ENCODE data around the gene FAHD2A. TPM values are rescaled to one million over a fixed set of nuclear protein-coding genes. Genes with fewer than 3 reads are reported as not detected.
"Not testable (repeated sequence)": the region's sequence is repeated elsewhere in the genome, so short reads cannot be mapped to it uniquely, and the experiment has no call there.

Gene FAHD2A
- total RNA-seq = 33.7 and 34.9 TPM in 2 replicates

- Histone ChIP-seq H3K36me3 (ENCODE audit: control insufficient read depth, insufficient read depth, low read length) (no peaks in the 10 kb centered on the region), H3K4me3 (ENCODE audit: low read depth, low read length) (peak within 1 kb of the TSS; percentile 99), H3K27me3 (ENCODE audit: control insufficient read depth, insufficient read depth, low read length) (no peaks in the 10 kb centered on the region)
- TF ChIP-seq CTCF (IDR thresholded peaks at IDR 0.05; ENCODE audit: insufficient read depth, low read length, severe bottlenecking) = no peak
- peak; percentile 69 for DNase-seq (ENCODE audit: low read depth)
- no peak for FAIRE-seq
These were observed at the start of gene FAHD2A for GRCh38 chr2:95402370-95403203. Gene FAHD2A, plus strand, starts transcription at chr2:95402708. Its CDS starts 2,851 bp downstream, at chr2:95405559.

DNA sequence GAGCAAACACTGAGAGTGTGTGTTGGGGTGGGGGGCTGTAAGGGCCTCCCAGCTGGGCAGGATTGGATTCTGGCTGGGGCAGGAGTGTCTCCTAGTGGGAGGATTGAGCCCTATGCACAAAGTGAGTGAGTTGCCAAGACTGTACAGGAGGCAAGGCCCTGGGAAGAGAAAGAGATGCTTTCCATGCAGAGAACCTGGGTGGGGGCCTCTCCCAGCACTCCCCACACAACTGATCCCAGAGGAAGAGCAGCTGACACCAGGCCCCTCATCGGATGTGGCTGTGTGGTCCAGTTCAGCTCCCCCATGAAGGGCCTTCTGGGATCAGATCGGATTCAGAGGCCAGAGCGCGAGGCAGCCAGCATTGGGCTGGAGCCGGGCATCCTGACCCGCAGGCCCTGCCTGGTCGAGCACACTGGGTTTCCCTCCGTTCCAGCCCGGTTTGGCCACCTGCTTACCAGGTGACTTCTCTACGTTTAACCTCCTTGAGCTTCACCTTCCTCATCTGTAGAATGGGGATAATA, 49.4 kb upstream of the FAHD2A start:
- no peaks in the 10 kb centered on the region for H3K36me3 ChIP-seq (ENCODE audit: control insufficient read depth, insufficient read depth, low read length)
- no peaks in the 10 kb centered on the region for H3K27me3 ChIP-seq (ENCODE audit: control insufficient read depth, insufficient read depth, low read length)
- FAIRE-seq (no peak), DNase-seq (ENCODE audit: low read depth) (no peak)
- TF ChIP-seq CTCF (IDR thresholded peaks at IDR 0.05; ENCODE audit: insufficient read depth, low read length, severe bottlenecking) = no peak
- H3K4me3 ChIP-seq (ENCODE audit: low read depth, low read length) = no peak overlapping the region

GRCh38 chr2:95353613-95354468, 48.7 kb upstream of the FAHD2A start:
- no peak overlapping the region for H3K4me3 ChIP-seq (ENCODE audit: low read depth, low read length)
- no peak for TF ChIP-seq CTCF (IDR thresholded peaks at IDR 0.05; ENCODE audit: insufficient read depth, low read length, severe bottlenecking)
- H3K36me3 ChIP-seq (ENCODE audit: control insufficient read depth, insufficient read depth, low read length) = no peaks in the 10 kb centered on the region
- no peak for DNase-seq (ENCODE audit: low read depth)
- H3K27me3 ChIP-seq (ENCODE audit: control insufficient read depth, insufficient read depth, low read length) = no peaks in the 10 kb centered on the region
- FAIRE-seq = no peak

DNA sequence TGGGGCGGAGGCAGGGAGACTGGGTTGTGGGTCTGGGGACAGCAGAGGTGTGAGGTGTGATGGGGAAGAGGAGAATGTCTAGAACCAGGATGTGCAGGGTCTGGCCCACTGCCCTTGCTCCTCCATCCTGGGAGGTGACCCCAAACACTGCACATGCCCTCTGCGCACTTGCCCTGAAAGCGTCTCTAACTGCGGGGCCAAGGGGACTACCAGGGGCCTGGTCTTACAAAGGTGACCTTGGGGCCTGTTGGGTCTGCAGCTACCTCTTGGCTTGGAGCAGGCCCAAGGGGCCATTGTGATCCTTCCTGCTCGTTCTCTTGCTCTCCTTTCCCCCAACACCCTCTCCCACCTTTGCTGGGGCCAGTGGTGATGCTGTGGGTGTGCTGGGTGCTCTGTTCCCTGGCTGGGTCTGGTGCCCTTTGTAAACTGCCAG, 48.0 kb upstream of the FAHD2A start:
- no peak for TF ChIP-seq CTCF (IDR thresholded peaks at IDR 0.05; ENCODE audit: insufficient read depth, low read length, severe bottlenecking)
- no peaks in the 10 kb centered on the region for H3K27me3 ChIP-seq (ENCODE audit: control insufficient read depth, insufficient read depth, low read length)
- no peak for FAIRE-seq
- DNase-seq (ENCODE audit: low read depth) = no peak
- no peak overlapping the region for H3K4me3 ChIP-seq (ENCODE audit: low read depth, low read length)
- H3K36me3 ChIP-seq (ENCODE audit: control insufficient read depth, insufficient read depth, low read length) = no peaks in the 10 kb centered on the region

DNA sequence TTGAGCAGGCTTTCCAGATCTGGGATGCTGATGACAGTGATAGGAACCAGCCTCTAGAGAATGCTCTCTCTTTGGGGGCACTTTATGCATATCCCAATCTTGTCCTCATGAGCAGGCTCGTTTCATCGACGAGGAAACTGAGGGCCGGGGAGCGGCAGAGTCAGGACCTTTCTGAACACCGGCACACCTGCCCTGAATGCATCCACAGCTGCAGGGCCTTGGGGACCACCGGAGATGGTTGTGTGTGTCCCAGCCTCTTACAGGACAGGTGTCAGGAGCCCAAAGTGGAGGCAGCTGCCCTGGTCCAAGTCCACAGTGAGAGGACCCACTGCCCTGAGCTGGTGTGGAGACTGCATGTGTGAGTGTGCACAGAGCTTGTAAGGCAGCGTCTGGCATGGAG, 47.6 kb upstream of the FAHD2A start:
- no peak for TF ChIP-seq CTCF (IDR thresholded peaks at IDR 0.05; ENCODE audit: insufficient read depth, low read length, severe bottlenecking)
- DNase-seq (ENCODE audit: low read depth) (no peak), FAIRE-seq (no peak)
- H3K4me3 ChIP-seq (ENCODE audit: low read depth, low read length) = no peak overlapping the region
- H3K27me3 ChIP-seq (ENCODE audit: control insufficient read depth, insufficient read depth, low read length) = no peaks in the 10 kb centered on the region
- no peaks in the 10 kb centered on the region for H3K36me3 ChIP-seq (ENCODE audit: control insufficient read depth, insufficient read depth, low read length)

DNA sequence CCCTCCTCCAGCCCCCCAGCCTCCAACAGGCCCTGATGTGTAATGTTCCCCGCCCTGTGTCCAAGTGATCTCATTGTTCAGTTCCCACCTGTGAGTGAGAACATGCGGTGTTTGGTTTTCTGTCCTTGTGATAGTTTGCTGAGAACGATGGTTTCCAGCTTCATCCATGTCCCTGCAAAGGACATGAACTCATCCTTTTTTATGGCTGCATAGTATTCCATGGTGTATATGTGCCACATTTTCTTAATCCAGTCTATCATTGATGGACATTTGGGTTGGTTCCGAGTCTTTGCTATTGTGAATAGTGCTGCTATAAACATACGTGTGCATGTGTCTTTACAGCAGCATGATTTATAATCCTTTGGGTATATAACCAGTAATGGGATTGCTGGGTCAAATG, 47.0 kb upstream of the FAHD2A start:
- not testable (repeated sequence) for H3K27me3 ChIP-seq (ENCODE audit: control insufficient read depth, insufficient read depth, low read length); H3K4me3 ChIP-seq (ENCODE audit: low read depth, low read length); H3K36me3 ChIP-seq (ENCODE audit: control insufficient read depth, insufficient read depth, low read length); FAIRE-seq; DNase-seq (ENCODE audit: low read depth)
